HepG2 (cell line): ENCODE measurements around the gene TMEM132D. TPM values are rescaled to one million over a fixed set of nuclear protein-coding genes. Genes with fewer than 3 reads are reported as not detected.

Experiments
- ATAC-seq: fragments of 200-7000 bp; cut with Tn5 transposase; 3 replicates; pipeline ENCODE4 v1.9.1; 2020; ENCODE audit warnings: mild to moderate bottlenecking, moderate library complexity
- BruUV-seq: library from RNA; stranded (reverse); fragments of 400-500 nt; replicated peaks from 2 replicates; lab custom pipeline; 2021; lab: Mats Ljungman, UMichigan
- CTCF ChIA-PET: fragments of 300-600 bp; formaldehyde crosslinking; extraction: SDS; loops from one replicate; lab custom pipeline; 2021; ENCODE audit warnings: low total read pairs, inconsistent platforms, low intra/inter-chr PET ratio; lab: Yijun Ruan, JAX
- POLR2A ChIA-PET: fragments of 350-600 bp; sonication (Branson Sonifier 250); formaldehyde crosslinking; loops from one replicate; lab custom pipeline; 2020; ENCODE audit warnings: antibody characterized with exemption, inconsistent platforms; lab: Yijun Ruan, JAX
- DNase-seq: peaks from one replicate; pipeline ENCODE4 v3.0.0-alpha.2; 2015; ENCODE audit warnings: low spot score
- FAIRE-seq: peaks from 3 replicates; lab custom pipeline; 2011; peaks lifted over from hg19 to GRCh38; lab: Jason Lieb, UNC
- H2AFZ ChIP-seq: one replicate; pipeline ENCODE4 v1.6.1; 2011; ENCODE audit warnings: low read length, inconsistent platforms
- H3K27ac ChIP-seq: fragments of 300-600 bp; 3 replicates; pipeline ENCODE4 v1.8.0; 2011; ENCODE audit warnings: mixed run types, mild to moderate bottlenecking, mixed read lengths, low read length, inconsistent platforms; ENCODE audit not compliant: insufficient read depth; ENCODE audit errors: extremely low read length
- H3K27me3 ChIP-seq, 2 experiments: fragments of 200-600 bp in 1 of 2; 2 replicates in 1 of 2; 3 replicates in 1 of 2; pipeline versions ENCODE4 v1.6.0 to v1.8.0; 2011; ENCODE audit warnings: low read length in 2 of 2, mild to moderate bottlenecking in 2 of 2, moderate library complexity in 2 of 2, inconsistent platforms in 1 of 2; ENCODE audit not compliant: insufficient read depth in 2 of 2, control insufficient read depth in 1 of 2
- H3K36me3 ChIP-seq, 2 experiments: fragments of 200-600 bp in 1 of 2; replicated peaks in 1 of 2; 2 replicates in 1 of 2; 3 replicates in 1 of 2; pipeline versions ENCODE4 v1.5.1 to v1.8.0; 2011; ENCODE audit warnings: low read length in 2 of 2, inconsistent platforms in 1 of 2; ENCODE audit not compliant: insufficient read depth in 2 of 2, control insufficient read depth in 1 of 2
- H3K4me1 ChIP-seq: 2 replicates; pipeline ENCODE4 v1.5.1; 2012; ENCODE audit warnings: low read length, inconsistent platforms; ENCODE audit not compliant: insufficient read depth
- H3K4me2 ChIP-seq: 2 replicates; pipeline ENCODE4 v1.6.0; 2011; ENCODE audit warnings: low read depth, low read length, inconsistent platforms
- H3K4me3 ChIP-seq, 3 experiments: fragments of 200-600 bp in 1 of 3; sonication (generic), shearing (Covaris generic) in 1 of 3; replicated peaks in 1 of 3; 2 replicates each; pipeline ENCODE4 v1.5.1; 2011 to 2016; ENCODE audit warnings: low read length in 3 of 3, inconsistent platforms in 2 of 3, low read depth in 2 of 3, mild to moderate bottlenecking in 2 of 3, control low read depth in 1 of 3, mixed read lengths in 1 of 3; ENCODE audit not compliant: insufficient read depth in 1 of 3
- H3K79me2 ChIP-seq: one replicate; pipeline ENCODE4 v1.6.1; 2011; ENCODE audit warnings: low read length, inconsistent platforms; ENCODE audit not compliant: insufficient read depth
- H3K9ac ChIP-seq: 2 replicates; pipeline ENCODE4 v1.6.0; 2011; ENCODE audit warnings: mild to moderate bottlenecking, low read depth, low read length, inconsistent platforms; ENCODE audit not compliant: insufficient read depth
- H3K9me3 ChIP-seq: 2 replicates; pipeline ENCODE4 v1.5.1; 2012; ENCODE audit warnings: mild to moderate bottlenecking, low read length
- H4K20me1 ChIP-seq: 2 replicates; pipeline ENCODE4 v1.6.0; 2011; ENCODE audit warnings: inconsistent platforms, mild to moderate bottlenecking, low read length, moderate library complexity; ENCODE audit not compliant: insufficient read depth
- AGO1 ChIP-seq: fragments of 200-400 bp; formaldehyde crosslinking; IDR thresholded peaks from 2 replicates; pipeline ENCODE4 v1.6.1; 2017; ENCODE audit warnings: mild to moderate bottlenecking, low read depth, low read length, moderate library complexity; ENCODE audit not compliant: poor library complexity, severe bottlenecking
- HDAC1 ChIP-seq: sonication (generic); formaldehyde crosslinking; IDR thresholded peaks from 2 replicates; pipeline ENCODE4 v1.5.1; 2020; ENCODE audit warnings: mild to moderate bottlenecking, missing genetic modification reagents
- NFE2 ChIP-seq: sonication (generic); formaldehyde crosslinking; IDR thresholded peaks from 2 replicates; pipeline ENCODE4 v1.4.0; 2020; ENCODE audit warnings: missing genetic modification reagents
- POLR2G ChIP-seq: fragments of 200-400 bp; formaldehyde crosslinking; IDR thresholded peaks from 2 replicates; pipeline ENCODE4 v1.6.1; 2018; ENCODE audit warnings: mild to moderate bottlenecking, low read depth, low read length, moderate library complexity
- RCOR2 ChIP-seq: IDR thresholded peaks from 2 replicates; pipeline ENCODE4 v1.6.1; 2016; ENCODE audit warnings: missing biosample characterization, missing genetic modification reagents
- SSRP1 ChIP-seq: IDR thresholded peaks from 2 replicates; pipeline ENCODE4 v1.6.1; 2016; ENCODE audit warnings: control low read depth
- TAF15 ChIP-seq: fragments of 200-400 bp; formaldehyde crosslinking; IDR thresholded peaks from one replicate; pipeline ENCODE4 v1.6.1; 2018; ENCODE audit warnings: mild to moderate bottlenecking, low read depth, low read length; ENCODE audit not compliant: poor library complexity, severe bottlenecking
- ZFP36L2 ChIP-seq: sonication (generic); formaldehyde crosslinking; IDR thresholded peaks from 2 replicates; pipeline ENCODE4 v1.4.0; 2020; ENCODE audit warnings: missing genetic modification reagents
- ZNF225 ChIP-seq: sonication (generic); formaldehyde crosslinking; IDR thresholded peaks from 2 replicates; pipeline ENCODE4 v1.4.0; 2020; ENCODE audit warnings: mild to moderate bottlenecking, missing genetic modification reagents
- ZNF530 ChIP-seq: sonication (generic); formaldehyde crosslinking; IDR thresholded peaks from 2 replicates; pipeline ENCODE4 v1.5.0; 2020; ENCODE audit warnings: low read depth, mild to moderate bottlenecking, missing genetic modification reagents
- ZSCAN21 ChIP-seq: sonication (generic); formaldehyde crosslinking; IDR thresholded peaks from 2 replicates; pipeline ENCODE4 v1.8.0; 2022; ENCODE audit warnings: mild to moderate bottlenecking, missing genetic modification reagents, moderate library complexity, borderline replicate concordance
- WGBS: methylation state at CpG from one replicate; pipeline ENCODE4 v1.1.6; 2017; ENCODE audit warnings: low lambda C conversion rate; 5-methylcytosine and 5-hydroxymethylcytosine counted together
- in situ Hi-C: cut with HindIII; loops from 2 replicates; pipeline ENCODE4 v1.10.0; 2017; ENCODE audit warnings: low pct_unique_long_range_greater_than_20kb; ENCODE audit not compliant: extremely low pct_ligation_motif_present
- intact Hi-C: fragments of 100-400 bp; cut with micrococcal nuclease; formaldehyde crosslinking; loops from one replicate; pipeline ENCODE4 v1.10.0; 2022; ENCODE audit not compliant: unreplicated experiment
- polyA plus RNA-seq, 8 experiments: library from polyadenylated mRNA; depleted of rRNA in 3 of 8; stranded (reverse) in 7 of 8; unstranded in 1 of 8; fragments of >200 nt; fragmentation: Illumina TruSeq in 4 of 8; extraction: Trizol in 4 of 8; gene quantifications; 2 replicates each; pipeline versions ENCODE4 v1.2.1 to v1.2.3, GENCODE V29; 2011 to 2016; ENCODE audit warnings: low read depth in 4 of 8, missing spikeins in 1 of 8, mixed read lengths in 1 of 8; ENCODE audit not compliant: insufficient read depth in 1 of 8
- total RNA-seq, 5 experiments: library from RNA; depleted of rRNA; stranded (reverse); fragments of >200 nt; fragmentation: Illumina TruSeq; extraction: Trizol; gene quantifications; 2 replicates each; pipeline ENCODE4 v1.2.3, GENCODE V29; 2016; ENCODE audit warnings: low read depth in 1 of 5
- TF ChIP-seq, protein P1 (sequence below): sonication (generic); formaldehyde crosslinking; IDR thresholded peaks from 2 replicates; pipeline ENCODE4 v1.4.0; 2020; ENCODE audit warnings: missing genetic modification reagents
- TF ChIP-seq, protein P2 (sequence below): sonication (generic); formaldehyde crosslinking; IDR thresholded peaks from 2 replicates; pipeline ENCODE4 v1.8.0; 2022; ENCODE audit warnings: missing genetic modification reagents, mild to moderate bottlenecking, borderline replicate concordance

The TMEM132D gene
- total and polyA plus RNA-seq, 2 of the 13 experiments (the other 11 are each of a cell fraction or from before 2014, with no cell fraction given): not detected

DNA sequence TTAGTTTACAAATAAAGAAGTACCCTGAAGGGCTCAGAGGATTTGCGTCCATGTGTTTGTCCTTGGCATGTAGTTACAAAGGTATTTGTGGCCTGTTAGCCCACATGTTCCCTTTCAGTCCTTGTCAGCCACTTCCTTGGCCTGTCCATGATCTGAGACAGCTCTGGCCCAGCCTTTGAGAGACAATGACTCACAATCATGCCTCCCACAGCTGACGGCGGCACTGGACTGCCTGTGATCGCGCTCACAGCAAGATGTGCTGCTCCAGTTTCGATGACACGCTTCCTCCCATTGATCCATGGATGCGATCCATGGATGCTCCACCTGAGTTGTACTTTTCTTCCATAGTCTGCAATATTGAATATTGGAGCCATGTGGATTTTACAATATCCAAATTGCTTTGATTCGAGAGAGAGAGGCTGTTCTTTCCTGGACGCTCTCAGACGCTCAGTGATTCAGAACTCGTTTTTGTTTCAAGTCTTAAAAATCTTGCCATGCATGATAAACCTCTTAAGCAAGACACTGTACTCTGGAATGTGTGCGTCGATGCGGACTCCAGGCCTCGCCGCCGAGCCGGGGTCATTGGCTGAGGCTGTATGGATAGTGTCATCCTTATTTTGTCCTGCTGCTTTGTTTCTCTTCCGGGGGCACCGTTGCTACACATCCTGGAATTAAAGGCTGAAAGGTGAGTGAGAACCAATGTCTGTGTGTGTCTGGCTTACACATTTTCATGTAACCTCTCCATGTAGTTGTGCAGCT is 830.5 kb downstream of the TMEM132D start:
- no TSS peak for BruUV-seq
- intact Hi-C loops: no loop called here
- Histone ChIP-seq H3K27me3 (no peaks in the 10 kb centered on the region), H3K27ac (no peak overlapping the region), H4K20me1 (no peaks in the 10 kb centered on the region), H3K79me2 (no peaks in the 10 kb centered on the region), H3K4me1 (no peaks in the 10 kb centered on the region), H3K4me3 (no peak overlapping the region), H3K36me3 (no peaks in the 10 kb centered on the region), H2AFZ (no peak overlapping the region), H3K4me2 (no peak overlapping the region), H3K9ac (no peak overlapping the region), H3K9me3 (no peaks in the 10 kb centered on the region)
- ATAC-seq (no peak), DNase-seq (no peak), FAIRE-seq (no peak)
- ChIA-PET CTCF (no interaction called here), POLR2A (no interaction called here)
- WGBS: 40% methylated on average over 21 of the region's 21 CpGs
- in situ Hi-C loops: no loop called here
- TF ChIP-seq ZFP36L2 (CRISPR knock-in tag) (no peak), SSRP1 (no peak), POLR2G (no peak)

- 0% methylated on average over 3 of the region's 4 CpGs for WGBS
- ATAC-seq (no peak), FAIRE-seq (no peak), DNase-seq (no peak)
- Histone ChIP-seq H3K4me3 (no peak overlapping the region), H3K4me2 (no peak overlapping the region), H3K27ac (no peak overlapping the region), H3K79me2 (no peaks in the 10 kb centered on the region), H3K27me3 (no peaks in the 10 kb centered on the region), H3K36me3 (no peaks in the 10 kb centered on the region), H3K9me3 (no peaks in the 10 kb centered on the region), H2AFZ (no peak overlapping the region), H4K20me1 (no peaks in the 10 kb centered on the region), H3K4me1 (no peaks in the 10 kb centered on the region), H3K9ac (no peak overlapping the region)
- in situ Hi-C loops: no loop called here
- intact Hi-C loops: no loop called here
- POLR2A ChIA-PET: no interaction called here
- BruUV-seq: no TSS peak
- CTCF ChIA-PET: no interaction called here
- TF ChIP-seq, protein P1, sequence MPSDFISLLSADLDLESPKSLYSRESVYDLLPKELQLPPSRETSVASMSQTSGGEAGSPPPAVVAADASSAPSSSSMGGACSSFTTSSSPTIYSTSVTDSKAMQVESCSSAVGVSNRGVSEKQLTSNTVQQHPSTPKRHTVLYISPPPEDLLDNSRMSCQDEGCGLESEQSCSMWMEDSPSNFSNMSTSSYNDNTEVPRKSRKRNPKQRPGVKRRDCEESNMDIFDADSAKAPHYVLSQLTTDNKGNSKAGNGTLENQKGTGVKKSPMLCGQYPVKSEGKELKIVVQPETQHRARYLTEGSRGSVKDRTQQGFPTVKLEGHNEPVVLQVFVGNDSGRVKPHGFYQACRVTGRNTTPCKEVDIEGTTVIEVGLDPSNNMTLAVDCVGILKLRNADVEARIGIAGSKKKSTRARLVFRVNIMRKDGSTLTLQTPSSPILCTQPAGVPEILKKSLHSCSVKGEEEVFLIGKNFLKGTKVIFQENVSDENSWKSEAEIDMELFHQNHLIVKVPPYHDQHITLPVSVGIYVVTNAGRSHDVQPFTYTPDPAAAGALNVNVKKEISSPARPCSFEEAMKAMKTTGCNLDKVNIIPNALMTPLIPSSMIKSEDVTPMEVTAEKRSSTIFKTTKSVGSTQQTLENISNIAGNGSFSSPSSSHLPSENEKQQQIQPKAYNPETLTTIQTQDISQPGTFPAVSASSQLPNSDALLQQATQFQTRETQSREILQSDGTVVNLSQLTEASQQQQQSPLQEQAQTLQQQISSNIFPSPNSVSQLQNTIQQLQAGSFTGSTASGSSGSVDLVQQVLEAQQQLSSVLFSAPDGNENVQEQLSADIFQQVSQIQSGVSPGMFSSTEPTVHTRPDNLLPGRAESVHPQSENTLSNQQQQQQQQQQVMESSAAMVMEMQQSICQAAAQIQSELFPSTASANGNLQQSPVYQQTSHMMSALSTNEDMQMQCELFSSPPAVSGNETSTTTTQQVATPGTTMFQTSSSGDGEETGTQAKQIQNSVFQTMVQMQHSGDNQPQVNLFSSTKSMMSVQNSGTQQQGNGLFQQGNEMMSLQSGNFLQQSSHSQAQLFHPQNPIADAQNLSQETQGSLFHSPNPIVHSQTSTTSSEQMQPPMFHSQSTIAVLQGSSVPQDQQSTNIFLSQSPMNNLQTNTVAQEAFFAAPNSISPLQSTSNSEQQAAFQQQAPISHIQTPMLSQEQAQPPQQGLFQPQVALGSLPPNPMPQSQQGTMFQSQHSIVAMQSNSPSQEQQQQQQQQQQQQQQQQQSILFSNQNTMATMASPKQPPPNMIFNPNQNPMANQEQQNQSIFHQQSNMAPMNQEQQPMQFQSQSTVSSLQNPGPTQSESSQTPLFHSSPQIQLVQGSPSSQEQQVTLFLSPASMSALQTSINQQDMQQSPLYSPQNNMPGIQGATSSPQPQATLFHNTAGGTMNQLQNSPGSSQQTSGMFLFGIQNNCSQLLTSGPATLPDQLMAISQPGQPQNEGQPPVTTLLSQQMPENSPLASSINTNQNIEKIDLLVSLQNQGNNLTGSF (CRISPR knock-in tag): no peak
- TF ChIP-seq AGO1 (no peak), RCOR2 (CRISPR knock-in tag) (no peak), ZSCAN21 (no peak), ZNF530 (CRISPR knock-in tag) (no peak), TAF15 (no peak), ZNF225 (CRISPR knock-in tag) (no peak), HDAC1 (no peak), NFE2 (CRISPR knock-in tag) (no peak)
- TF ChIP-seq, protein P2, sequence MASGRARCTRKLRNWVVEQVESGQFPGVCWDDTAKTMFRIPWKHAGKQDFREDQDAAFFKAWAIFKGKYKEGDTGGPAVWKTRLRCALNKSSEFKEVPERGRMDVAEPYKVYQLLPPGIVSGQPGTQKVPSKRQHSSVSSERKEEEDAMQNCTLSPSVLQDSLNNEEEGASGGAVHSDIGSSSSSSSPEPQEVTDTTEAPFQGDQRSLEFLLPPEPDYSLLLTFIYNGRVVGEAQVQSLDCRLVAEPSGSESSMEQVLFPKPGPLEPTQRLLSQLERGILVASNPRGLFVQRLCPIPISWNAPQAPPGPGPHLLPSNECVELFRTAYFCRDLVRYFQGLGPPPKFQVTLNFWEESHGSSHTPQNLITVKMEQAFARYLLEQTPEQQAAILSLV (CRISPR knock-in tag): no peak
These were observed 832.5 kb downstream of the TMEM132D start for GRCh38 chr12:129071362-129071761.
